K562 (cell line): Measurements from ENCODE around the gene RBPJL. TPM values are rescaled to one million over a fixed set of nuclear protein-coding genes. Genes with fewer than 3 reads are reported as not detected.

Experiments used
- ATF7 ChIP-seq: fragments of 450-650 bp; IDR thresholded peaks from 2 replicates; pipeline ENCODE4 v1.7.1; 2014; ENCODE audit warnings: mild to moderate bottlenecking, moderate library complexity
- BRD9 ChIP-seq: fragments of 450-650 bp; IDR thresholded peaks from 2 replicates; pipeline ENCODE4 v1.6.1; 2018; ENCODE audit warnings: low read depth; ENCODE audit not compliant: partially characterized antibody
- CCNT2 ChIP-seq: IDR thresholded peaks from 2 replicates; pipeline ENCODE4 v1.6.1; 2011; ENCODE audit warnings: borderline replicate concordance, low read depth, mild to moderate bottlenecking, moderate library complexity, mixed read lengths, low read length; ENCODE audit not compliant: insufficient read length; ENCODE audit errors: extremely low read depth
- CXXC5 ChIP-seq: fragments of 250-450 bp; sonication (Bioruptor Pico); IDR thresholded peaks from 2 replicates; pipeline ENCODE4 v1.8.0; 2022; ENCODE audit warnings: inconsistent platforms, mild to moderate bottlenecking, moderate library complexity
- ESRRA ChIP-seq: fragments of 450-650 bp; IDR thresholded peaks from 2 replicates; pipeline ENCODE4 v1.6.1; 2014; ENCODE audit warnings: low read depth, mild to moderate bottlenecking, moderate library complexity, borderline replicate concordance
- ESRRB ChIP-seq: fragments of 250-450 bp; sonication (Bioruptor Pico); IDR thresholded peaks from 2 replicates; pipeline ENCODE4 v1.5.0; 2020; ENCODE audit warnings: mild to moderate bottlenecking, moderate library complexity, borderline replicate concordance
- HMGXB4 ChIP-seq: sonication (generic); formaldehyde crosslinking; IDR thresholded peaks from 2 replicates; pipeline ENCODE4 v1.8.1; 2023; ENCODE audit warnings: mild to moderate bottlenecking, missing genetic modification reagents
- JUND ChIP-seq, 2 experiments: IDR thresholded peaks; 2 replicates in 1 of 2; 3 replicates in 1 of 2; pipeline ENCODE4 v1.6.1; 2011; ENCODE audit warnings: borderline replicate concordance in 2 of 2, low read depth in 2 of 2, low read length in 2 of 2, improper control_type of control experiment in 1 of 2, missing biosample characterization in 1 of 2, missing genetic modification characterization in 1 of 2, missing genetic modification reagents in 1 of 2
- MTF1 ChIP-seq: fragments of 250-450 bp; sonication (Bioruptor Pico); IDR thresholded peaks from 2 replicates; pipeline ENCODE4 v1.9.0; 2021; ENCODE audit warnings: moderate library complexity, mild to moderate bottlenecking, inconsistent platforms, borderline replicate concordance
- NR4A1 ChIP-seq, 2 experiments: fragments of 250-450 bp in 1 of 2; fragments of 450-650 bp in 1 of 2; sonication (Bioruptor Pico) in 1 of 2; IDR thresholded peaks; 2 replicates each; pipeline versions ENCODE4 v1.4.0 to v1.6.1; 2016 to 2020; ENCODE audit warnings: mild to moderate bottlenecking in 2 of 2, missing compliant biosample characterization in 1 of 2, missing genetic modification characterization in 1 of 2, moderate library complexity in 1 of 2
- POLR2A ChIP-seq: fragments of 450-650 bp; conservative IDR thresholded peaks from 2 replicates; pipeline ENCODE4 v1.6.1; 2016
- SIX5 ChIP-seq, 2 experiments: IDR thresholded peaks; 2 replicates each; pipeline ENCODE4 v1.6.1; 2011; ENCODE audit warnings: low read length in 2 of 2, borderline replicate concordance in 1 of 2, low read depth in 1 of 2, mild to moderate bottlenecking in 1 of 2, moderate library complexity in 1 of 2; ENCODE audit not compliant: insufficient read depth in 1 of 2
- SMARCB1 ChIP-seq: IDR thresholded peaks from 2 replicates; pipeline ENCODE4 v1.6.1; 2011; ENCODE audit warnings: improper control_type of control experiment, low read depth; ENCODE audit not compliant: insufficient read length
- SMARCE1 ChIP-seq: fragments of 450-650 bp; IDR thresholded peaks from 2 replicates; pipeline ENCODE4 v1.7.1; 2016; ENCODE audit warnings: mild to moderate bottlenecking
- SREBF2 ChIP-seq: sonication (generic); formaldehyde crosslinking; IDR thresholded peaks from 2 replicates; pipeline ENCODE4 v1.4.0; 2020; ENCODE audit warnings: mild to moderate bottlenecking, missing genetic modification reagents
- TRIM28 ChIP-seq: fragments of 450-650 bp; IDR thresholded peaks from 2 replicates; pipeline ENCODE4 v1.6.1; 2017
- ZBTB17 ChIP-seq: fragments of 450-650 bp; formaldehyde crosslinking; IDR thresholded peaks from 2 replicates; pipeline ENCODE4 v1.4.0; 2020; ENCODE audit warnings: mild to moderate bottlenecking
- ZNF224 ChIP-seq: sonication (generic); formaldehyde crosslinking; IDR thresholded peaks from 2 replicates; pipeline ENCODE4 v1.8.0; 2022; ENCODE audit warnings: mild to moderate bottlenecking, missing genetic modification reagents
- ZNF232 ChIP-seq: sonication (generic); formaldehyde crosslinking; IDR thresholded peaks from 2 replicates; pipeline ENCODE4 v1.8.0; 2022; ENCODE audit warnings: mild to moderate bottlenecking, missing genetic modification reagents
- ZNF3 ChIP-seq: fragments of 250-450 bp; sonication (Bioruptor Pico); IDR thresholded peaks from 2 replicates; pipeline ENCODE4 v1.5.0; 2021; ENCODE audit warnings: mild to moderate bottlenecking, moderate library complexity
- ZNF316 ChIP-seq: fragments of 450-650 bp; IDR thresholded peaks from 2 replicates; pipeline ENCODE4 v1.6.1; 2016
- ZNF444 ChIP-seq: fragments of 250-450 bp; sonication (Bioruptor Pico); IDR thresholded peaks from 2 replicates; pipeline ENCODE4 v1.4.0; 2020; ENCODE audit warnings: mild to moderate bottlenecking, moderate library complexity
- ZNF592 ChIP-seq: fragments of 450-650 bp; IDR thresholded peaks from 2 replicates; pipeline ENCODE4 v1.6.1; 2017; ENCODE audit warnings: antibody characterized with exemption, mild to moderate bottlenecking
- ZSCAN29 ChIP-seq: fragments of 450-650 bp; IDR thresholded peaks from 2 replicates; pipeline ENCODE4 v1.6.1; 2017
- ZZZ3 ChIP-seq: fragments of 450-650 bp; IDR thresholded peaks from 2 replicates; pipeline ENCODE4 v1.6.1; 2016; ENCODE audit warnings: antibody characterized with exemption, mild to moderate bottlenecking, moderate library complexity
- polyA plus RNA-seq, 8 experiments: library from polyadenylated mRNA; depleted of rRNA in 4 of 8; stranded (reverse) in 5 of 8; unstranded in 3 of 8; fragments of >200 nt; fragmentation: Nextera tagmentation in 2 of 8; fragmentation: Illumina TruSeq in 1 of 8; extraction: Ambion mirVana in 2 of 8; extraction: Trizol in 1 of 8; gene quantifications; 2 replicates each; pipeline versions ENCODE4 v1.2.1 to v1.2.3, GENCODE V29; 2011 to 2014; ENCODE audit warnings: inconsistent platforms in 1 of 8, missing spikeins in 1 of 8
- total RNA-seq, 7 experiments: library from RNA; depleted of rRNA in 6 of 7; stranded (reverse); fragments of >200 nt in 6 of 7; fragmentation: Illumina TruSeq in 2 of 7; extraction: Trizol in 2 of 7; gene quantifications; 2 replicates each; pipeline versions ENCODE4 v1.2.1 to v1.2.3, GENCODE V29; 2011 to 2021; ENCODE audit warnings: low replicate concordance in 1 of 7

Gene RBPJL
- total and polyA plus RNA-seq, 9 of the 15 experiments (the other 6 are each of a cell fraction or from before 2014, with no cell fraction given) = not detected

- TF ChIP-seq SREBF2 (CRISPR knock-in tag) = no peak
- no peak for TF ChIP-seq ZNF592
- TF ChIP-seq ZNF3 (CRISPR knock-in tag) = no peak
- no peak for TF ChIP-seq CXXC5 (CRISPR knock-in tag)
- TF ChIP-seq BRD9 = no peak
- no peak for TF ChIP-seq NR4A1 (CRISPR knock-in tag; IDR thresholded peaks at IDR 0.05)
- TF ChIP-seq NR4A1 (tag; IDR thresholded peaks at IDR 0.05) = no peak
- no peak for TF ChIP-seq SMARCB1
- no peak for TF ChIP-seq ESRRB (CRISPR knock-in tag)
- no peak for TF ChIP-seq ZZZ3
- no peak for TF ChIP-seq SIX5 (IDR thresholded peaks at IDR 0.05; ENCODE audit: borderline replicate concordance in 1 of 2, insufficient read depth in 1 of 2, low read depth in 1 of 2, low read length in 2 of 2)
- no peak for TF ChIP-seq MTF1
- no peak for TF ChIP-seq CCNT2
- TF ChIP-seq ZBTB17 (CRISPR knock-in tag) = no peak
- TF ChIP-seq SMARCE1 = peak; percentile 83
- 0 out of 2 replicates have a peak, but pooled peaks have one; percentile 24 for TF ChIP-seq ESRRA
- peak; percentile 40; the same call in 1 of the 2 replicates for TF ChIP-seq POLR2A
- no peak for TF ChIP-seq HMGXB4
- peak; percentile 90 for TF ChIP-seq JUND (IDR thresholded peaks at IDR 0.05; ENCODE audit: borderline replicate concordance, low read depth, low read length)
- peak; percentile 42; the same call in 2 of the 3 replicates for TF ChIP-seq JUND (tag; IDR thresholded peaks at IDR 0.05; ENCODE audit: borderline replicate concordance, low read depth, low read length)
- TF ChIP-seq TRIM28 = no peak
- TF ChIP-seq ZSCAN29 = no peak
- TF ChIP-seq ZNF444 (CRISPR knock-in tag) = no peak
- TF ChIP-seq ZNF316 = no peak
- TF ChIP-seq ATF7 = peak; percentile 61; the same call in 1 of the 2 replicates
- TF ChIP-seq ZNF232 (CRISPR knock-in tag) = no peak
- TF ChIP-seq ZNF224 (CRISPR knock-in tag) = no peak
Measured at GRCh38 chr20:45344168-45344860, 37.7 kb downstream of the RBPJL start (continued).
